GM10266 (cell line): Measurements from ENCODE around the gene SDS.

Source experiments
- DNase-seq: peaks from one replicate; pipeline ENCODE4 v3.0.0; 2012; ENCODE audit errors: extremely low spot score
- TF ChIP-seq, protein P1 (sequence below): IDR thresholded peaks from 2 replicates; pipeline ENCODE4 v1.5.1; 2012; ENCODE audit warnings: mild to moderate bottlenecking, low read depth; ENCODE audit not compliant: control insufficient read depth, insufficient read depth; ENCODE audit errors: missing control alignments

Gene SDS

DNA sequence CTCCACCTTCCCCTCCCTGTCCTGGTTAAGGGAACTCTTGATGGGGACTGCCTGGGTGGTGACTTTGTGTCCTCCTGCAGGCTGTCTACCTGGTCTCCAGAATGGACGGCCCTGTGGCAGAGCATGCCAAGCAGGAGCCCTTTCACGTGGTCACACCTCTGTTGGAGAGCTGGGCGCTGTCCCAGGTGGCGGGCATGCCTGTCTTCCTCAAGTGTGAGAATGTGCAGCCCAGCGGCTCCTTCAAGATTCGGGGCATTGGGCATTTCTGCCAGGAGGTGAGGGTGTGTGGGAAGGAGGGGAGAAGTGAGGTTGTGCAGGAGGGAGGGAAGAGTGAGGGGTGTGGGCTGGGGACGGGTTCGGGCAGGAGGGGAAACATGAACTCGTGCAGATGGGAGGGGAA is 24.2 kb upstream of the SDS start:
- TF ChIP-seq, protein P1, sequence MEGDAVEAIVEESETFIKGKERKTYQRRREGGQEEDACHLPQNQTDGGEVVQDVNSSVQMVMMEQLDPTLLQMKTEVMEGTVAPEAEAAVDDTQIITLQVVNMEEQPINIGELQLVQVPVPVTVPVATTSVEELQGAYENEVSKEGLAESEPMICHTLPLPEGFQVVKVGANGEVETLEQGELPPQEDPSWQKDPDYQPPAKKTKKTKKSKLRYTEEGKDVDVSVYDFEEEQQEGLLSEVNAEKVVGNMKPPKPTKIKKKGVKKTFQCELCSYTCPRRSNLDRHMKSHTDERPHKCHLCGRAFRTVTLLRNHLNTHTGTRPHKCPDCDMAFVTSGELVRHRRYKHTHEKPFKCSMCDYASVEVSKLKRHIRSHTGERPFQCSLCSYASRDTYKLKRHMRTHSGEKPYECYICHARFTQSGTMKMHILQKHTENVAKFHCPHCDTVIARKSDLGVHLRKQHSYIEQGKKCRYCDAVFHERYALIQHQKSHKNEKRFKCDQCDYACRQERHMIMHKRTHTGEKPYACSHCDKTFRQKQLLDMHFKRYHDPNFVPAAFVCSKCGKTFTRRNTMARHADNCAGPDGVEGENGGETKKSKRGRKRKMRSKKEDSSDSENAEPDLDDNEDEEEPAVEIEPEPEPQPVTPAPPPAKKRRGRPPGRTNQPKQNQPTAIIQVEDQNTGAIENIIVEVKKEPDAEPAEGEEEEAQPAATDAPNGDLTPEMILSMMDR: no peak
- DNase-seq: no peak

GRCh38 chr12:113425960-113426453 is 22.3 kb upstream of the SDS start:
- TF ChIP-seq, protein P1: no peak

GRCh38 chr12:113424915-113425823 is 21.5 kb upstream of the SDS start:
- TF ChIP-seq, protein P1: peak; percentile 79
- DNase-seq: peak; percentile 59

More at GRCh38 chr12:113425960-113426453, 22.3 kb upstream of the SDS start:
- DNase-seq: no peak

- TF ChIP-seq, protein P1: no peak
- DNase-seq: no peak
Measured at GRCh38 chr12:113424456-113424855, 20.8 kb upstream of the SDS start.

DNA sequence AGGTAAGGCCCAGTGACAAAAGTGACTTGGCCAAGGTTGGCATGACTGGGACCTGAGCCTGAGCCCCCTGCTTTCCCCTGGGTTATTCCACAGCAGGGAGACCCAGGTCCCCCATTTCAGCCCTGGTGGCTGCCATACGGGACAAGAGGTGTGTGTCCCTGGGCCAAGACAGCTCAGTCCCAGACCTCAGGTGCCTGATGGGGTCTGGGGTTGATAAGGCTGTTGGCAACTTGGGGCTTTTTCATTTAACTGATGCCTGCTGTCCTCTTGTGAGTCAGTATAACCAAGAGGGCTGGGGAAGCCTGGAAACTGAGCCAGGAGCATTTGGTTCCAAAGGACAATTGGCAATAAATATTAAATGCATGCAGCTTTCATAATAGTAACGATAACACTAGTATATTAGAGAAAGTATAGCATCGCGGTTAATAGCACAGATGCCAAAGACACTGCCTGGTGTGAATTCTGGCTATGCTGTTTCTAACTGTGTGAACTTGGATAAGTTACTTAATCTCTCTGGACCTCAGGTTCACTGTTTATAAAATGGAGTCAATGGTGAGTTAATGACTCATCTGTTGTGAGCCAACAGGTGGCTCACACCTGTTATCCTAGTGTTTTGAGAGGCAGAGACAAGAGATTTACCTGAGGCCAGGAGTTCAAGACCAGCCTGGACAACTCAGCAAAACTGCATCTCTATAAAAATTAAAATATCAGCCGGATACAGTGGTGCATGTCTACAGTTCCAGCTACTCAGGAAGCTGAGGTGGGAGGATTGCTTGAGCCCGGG is 19.4 kb upstream of the SDS start:
- TF ChIP-seq, protein P1: no peak
- no peak for DNase-seq

DNA sequence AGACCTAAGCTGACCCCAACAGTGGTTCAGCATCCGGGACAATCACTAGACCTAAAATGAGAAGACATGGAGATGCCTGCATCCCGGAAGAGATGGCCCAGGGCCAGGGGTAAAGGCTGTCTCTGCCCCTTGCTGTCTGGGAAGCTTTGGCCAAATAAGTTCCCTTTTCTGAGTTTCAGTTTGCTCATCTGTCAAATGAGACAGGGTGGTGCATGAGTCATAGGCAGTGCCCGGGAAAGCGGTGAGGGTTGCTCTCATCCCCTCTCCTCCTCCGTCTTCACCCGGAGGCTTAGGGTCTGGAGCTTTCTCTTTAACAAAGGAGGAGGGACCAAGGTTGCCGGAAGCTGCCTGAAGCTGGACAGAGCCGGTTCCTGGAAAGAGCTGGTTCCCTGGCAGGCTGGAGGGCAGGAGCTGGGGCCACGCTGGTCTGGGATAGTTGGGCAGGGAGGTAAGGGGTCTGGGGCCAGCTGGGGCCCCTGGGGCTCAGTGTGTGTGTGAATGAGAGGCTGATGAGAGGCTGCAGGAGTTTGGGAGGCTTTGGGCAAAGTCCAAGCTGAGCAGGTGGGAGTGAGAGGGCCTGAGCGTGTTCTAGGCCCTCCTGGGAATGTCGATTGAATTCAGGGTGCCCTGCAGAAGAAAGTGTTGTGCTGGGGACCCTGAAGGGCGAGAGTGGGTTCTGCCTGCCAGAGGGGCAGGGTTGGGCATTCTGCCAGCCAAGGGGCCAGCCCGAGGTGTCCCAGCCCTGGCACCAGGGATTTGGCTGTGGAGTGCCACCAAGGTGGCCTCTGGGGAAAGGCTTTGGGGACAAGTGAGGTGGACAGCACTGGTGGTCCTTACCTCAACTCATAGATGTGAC is 18.6 kb upstream of the SDS start, which contains the start of gene SDSL:
SDSL (plus strand) TSS at position 351 of the 856 bp plus-strand sequence. CDS start 5,603 bp downstream, outside the sequence.
- TF ChIP-seq, protein P1: no peak
- peak; percentile 53 for DNase-seq
